HEK293 (cell line): Measurements from ENCODE around the gene CHST12.

Source experiments
- TCF7L2 ChIP-seq: IDR thresholded peaks from 2 replicates; pipeline ENCODE4 v1.6.1; 2011; ENCODE audit warnings: low read depth, mild to moderate bottlenecking, inconsistent platforms, low read length, moderate library complexity, borderline replicate concordance
- TRIM28 ChIP-seq: IDR thresholded peaks from 2 replicates; pipeline ENCODE4 v1.6.1; 2011; ENCODE audit warnings: low read length, control low read depth, borderline replicate concordance
- ZNF350 ChIP-seq: fragments of 450-650 bp; formaldehyde crosslinking; IDR thresholded peaks from 2 replicates; pipeline ENCODE4 v1.5.0; 2017; ENCODE audit warnings: missing biosample characterization, mild to moderate bottlenecking, missing genetic modification characterization
- ZNF785 ChIP-seq: fragments of 450-650 bp; formaldehyde crosslinking; IDR thresholded peaks from 2 replicates; pipeline ENCODE4 v1.5.1; 2016; ENCODE audit warnings: missing biosample characterization, missing genetic modification characterization
- TF ChIP-seq, protein P1 (sequence below): fragments of 450-650 bp; formaldehyde crosslinking; IDR thresholded peaks from 2 replicates; pipeline ENCODE4 v1.5.1; 2016; ENCODE audit warnings: missing biosample characterization, missing genetic modification characterization
- TF ChIP-seq, protein P2 (sequence below): sonication (generic); formaldehyde crosslinking; IDR thresholded peaks from 2 replicates; pipeline ENCODE4 v1.8.1; 2022; ENCODE audit warnings: mild to moderate bottlenecking, moderate library complexity, missing genetic modification reagents
- TF ChIP-seq, protein P3 (sequence below): fragments of 450-650 bp; formaldehyde crosslinking; conservative IDR thresholded peaks from 2 replicates; pipeline ENCODE4 v1.5.1; 2016; ENCODE audit warnings: low read depth, missing biosample characterization, missing genetic modification characterization
- TF ChIP-seq, protein P4 (sequence below): fragments of 450-650 bp; formaldehyde crosslinking; IDR thresholded peaks from 2 replicates; pipeline ENCODE4 v1.5.0; 2017; ENCODE audit warnings: missing biosample characterization, missing genetic modification characterization, borderline replicate concordance

DNA sequence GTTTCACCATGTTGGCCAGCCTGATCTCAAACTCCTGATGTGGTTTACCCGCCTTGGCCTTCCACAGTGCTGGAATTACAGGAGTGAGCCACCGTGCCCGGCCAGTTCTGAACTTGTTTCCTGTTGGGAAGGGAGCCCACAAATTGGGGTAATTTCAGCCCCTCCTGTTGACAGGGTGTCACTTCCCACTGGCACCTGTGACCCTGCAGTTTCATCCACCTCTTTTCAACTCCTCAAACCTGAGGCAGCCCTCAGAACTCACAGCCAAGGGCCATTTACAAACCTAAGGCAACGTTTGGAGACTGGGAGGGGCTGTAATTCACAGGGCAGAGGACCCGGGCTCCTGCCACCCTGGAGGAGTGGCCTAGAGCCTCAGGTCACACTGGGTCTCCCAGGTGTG, 22.2 kb upstream of the CHST12 start:
- TF ChIP-seq, protein P1, sequence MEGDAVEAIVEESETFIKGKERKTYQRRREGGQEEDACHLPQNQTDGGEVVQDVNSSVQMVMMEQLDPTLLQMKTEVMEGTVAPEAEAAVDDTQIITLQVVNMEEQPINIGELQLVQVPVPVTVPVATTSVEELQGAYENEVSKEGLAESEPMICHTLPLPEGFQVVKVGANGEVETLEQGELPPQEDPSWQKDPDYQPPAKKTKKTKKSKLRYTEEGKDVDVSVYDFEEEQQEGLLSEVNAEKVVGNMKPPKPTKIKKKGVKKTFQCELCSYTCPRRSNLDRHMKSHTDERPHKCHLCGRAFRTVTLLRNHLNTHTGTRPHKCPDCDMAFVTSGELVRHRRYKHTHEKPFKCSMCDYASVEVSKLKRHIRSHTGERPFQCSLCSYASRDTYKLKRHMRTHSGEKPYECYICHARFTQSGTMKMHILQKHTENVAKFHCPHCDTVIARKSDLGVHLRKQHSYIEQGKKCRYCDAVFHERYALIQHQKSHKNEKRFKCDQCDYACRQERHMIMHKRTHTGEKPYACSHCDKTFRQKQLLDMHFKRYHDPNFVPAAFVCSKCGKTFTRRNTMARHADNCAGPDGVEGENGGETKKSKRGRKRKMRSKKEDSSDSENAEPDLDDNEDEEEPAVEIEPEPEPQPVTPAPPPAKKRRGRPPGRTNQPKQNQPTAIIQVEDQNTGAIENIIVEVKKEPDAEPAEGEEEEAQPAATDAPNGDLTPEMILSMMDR (tag by site-specific recombination): no peak
- TF ChIP-seq, protein P2, sequence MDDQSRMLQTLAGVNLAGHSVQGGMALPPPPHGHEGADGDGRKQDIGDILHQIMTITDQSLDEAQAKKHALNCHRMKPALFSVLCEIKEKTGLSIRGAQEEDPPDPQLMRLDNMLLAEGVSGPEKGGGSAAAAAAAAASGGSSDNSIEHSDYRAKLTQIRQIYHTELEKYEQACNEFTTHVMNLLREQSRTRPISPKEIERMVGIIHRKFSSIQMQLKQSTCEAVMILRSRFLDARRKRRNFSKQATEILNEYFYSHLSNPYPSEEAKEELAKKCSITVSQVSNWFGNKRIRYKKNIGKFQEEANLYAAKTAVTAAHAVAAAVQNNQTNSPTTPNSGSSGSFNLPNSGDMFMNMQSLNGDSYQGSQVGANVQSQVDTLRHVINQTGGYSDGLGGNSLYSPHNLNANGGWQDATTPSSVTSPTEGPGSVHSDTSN (CRISPR knock-in tag): no peak
- no peak for TF ChIP-seq ZNF785
- TF ChIP-seq, protein P3, sequence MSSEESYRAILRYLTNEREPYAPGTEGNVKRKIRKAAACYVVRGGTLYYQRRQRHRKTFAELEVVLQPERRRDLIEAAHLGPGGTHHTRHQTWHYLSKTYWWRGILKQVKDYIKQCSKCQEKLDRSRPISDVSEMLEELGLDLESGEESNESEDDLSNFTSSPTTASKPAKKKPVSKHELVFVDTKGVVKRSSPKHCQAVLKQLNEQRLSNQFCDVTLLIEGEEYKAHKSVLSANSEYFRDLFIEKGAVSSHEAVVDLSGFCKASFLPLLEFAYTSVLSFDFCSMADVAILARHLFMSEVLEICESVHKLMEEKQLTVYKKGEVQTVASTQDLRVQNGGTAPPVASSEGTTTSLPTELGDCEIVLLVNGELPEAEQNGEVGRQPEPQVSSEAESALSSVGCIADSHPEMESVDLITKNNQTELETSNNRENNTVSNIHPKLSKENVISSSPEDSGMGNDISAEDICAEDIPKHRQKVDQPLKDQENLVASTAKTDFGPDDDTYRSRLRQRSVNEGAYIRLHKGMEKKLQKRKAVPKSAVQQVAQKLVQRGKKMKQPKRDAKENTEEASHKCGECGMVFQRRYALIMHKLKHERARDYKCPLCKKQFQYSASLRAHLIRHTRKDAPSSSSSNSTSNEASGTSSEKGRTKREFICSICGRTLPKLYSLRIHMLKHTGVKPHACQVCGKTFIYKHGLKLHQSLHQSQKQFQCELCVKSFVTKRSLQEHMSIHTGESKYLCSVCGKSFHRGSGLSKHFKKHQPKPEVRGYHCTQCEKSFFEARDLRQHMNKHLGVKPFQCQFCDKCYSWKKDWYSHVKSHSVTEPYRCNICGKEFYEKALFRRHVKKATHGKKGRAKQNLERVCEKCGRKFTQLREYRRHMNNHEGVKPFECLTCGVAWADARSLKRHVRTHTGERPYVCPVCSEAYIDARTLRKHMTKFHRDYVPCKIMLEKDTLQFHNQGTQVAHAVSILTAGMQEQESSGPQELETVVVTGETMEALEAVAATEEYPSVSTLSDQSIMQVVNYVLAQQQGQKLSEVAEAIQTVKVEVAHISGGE: no peak
- TF ChIP-seq, protein P4, sequence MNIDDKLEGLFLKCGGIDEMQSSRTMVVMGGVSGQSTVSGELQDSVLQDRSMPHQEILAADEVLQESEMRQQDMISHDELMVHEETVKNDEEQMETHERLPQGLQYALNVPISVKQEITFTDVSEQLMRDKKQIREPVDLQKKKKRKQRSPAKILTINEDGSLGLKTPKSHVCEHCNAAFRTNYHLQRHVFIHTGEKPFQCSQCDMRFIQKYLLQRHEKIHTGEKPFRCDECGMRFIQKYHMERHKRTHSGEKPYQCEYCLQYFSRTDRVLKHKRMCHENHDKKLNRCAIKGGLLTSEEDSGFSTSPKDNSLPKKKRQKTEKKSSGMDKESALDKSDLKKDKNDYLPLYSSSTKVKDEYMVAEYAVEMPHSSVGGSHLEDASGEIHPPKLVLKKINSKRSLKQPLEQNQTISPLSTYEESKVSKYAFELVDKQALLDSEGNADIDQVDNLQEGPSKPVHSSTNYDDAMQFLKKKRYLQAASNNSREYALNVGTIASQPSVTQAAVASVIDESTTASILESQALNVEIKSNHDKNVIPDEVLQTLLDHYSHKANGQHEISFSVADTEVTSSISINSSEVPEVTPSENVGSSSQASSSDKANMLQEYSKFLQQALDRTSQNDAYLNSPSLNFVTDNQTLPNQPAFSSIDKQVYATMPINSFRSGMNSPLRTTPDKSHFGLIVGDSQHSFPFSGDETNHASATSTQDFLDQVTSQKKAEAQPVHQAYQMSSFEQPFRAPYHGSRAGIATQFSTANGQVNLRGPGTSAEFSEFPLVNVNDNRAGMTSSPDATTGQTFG (tag by site-specific recombination): no peak
- no peak for TF ChIP-seq TCF7L2
- no peak for TF ChIP-seq ZNF350 (tag by site-specific recombination)
- no peak for TF ChIP-seq TRIM28
